HEK293T (cell line): Measurements from ENCODE around the gene ITGA2.

ENCODE experiments used
- CTCF ChIA-PET: fragments of 350-600 bp; formaldehyde crosslinking; extraction: SDS; loops from one replicate; lab custom pipeline; 2021; ENCODE audit warnings: antibody characterized with exemption, inconsistent platforms; lab: Yijun Ruan, JAX
- POLR2A ChIA-PET: fragments of 350-600 bp; formaldehyde crosslinking; extraction: SDS; loops from one replicate; lab custom pipeline; 2020; ENCODE audit warnings: antibody characterized with exemption, inconsistent platforms; lab: Yijun Ruan, JAX
- DNase-seq: peaks from one replicate; pipeline ENCODE4 v3.0.0; 2012; ENCODE audit warnings: mixed read lengths; ENCODE audit errors: extremely low spot score
- ARNT ChIP-seq: fragments of 450-650 bp; IDR thresholded peaks from 2 replicates; pipeline ENCODE4 v1.6.1; 2017; ENCODE audit warnings: mild to moderate bottlenecking
- BHLHE40 ChIP-seq: fragments of 450-650 bp; IDR thresholded peaks from 2 replicates; pipeline ENCODE4 v1.6.1; 2016; ENCODE audit warnings: mild to moderate bottlenecking, moderate library complexity, borderline replicate concordance
- CTBP1 ChIP-seq: fragments of 450-650 bp; IDR thresholded peaks from 2 replicates; pipeline ENCODE4 v1.6.1; 2016; ENCODE audit warnings: borderline replicate concordance
- ELF4 ChIP-seq: fragments of 450-650 bp; IDR thresholded peaks from 2 replicates; pipeline ENCODE4 v1.6.1; 2017; ENCODE audit warnings: antibody characterized with exemption
- FOXA1 ChIP-seq: fragments of 450-650 bp; IDR thresholded peaks from 2 replicates; pipeline ENCODE4 v1.6.1; 2016; ENCODE audit warnings: mild to moderate bottlenecking
- FOXK2 ChIP-seq: fragments of 450-650 bp; IDR thresholded peaks from 2 replicates; pipeline ENCODE4 v1.6.1; 2016; ENCODE audit warnings: mild to moderate bottlenecking
- FOXM1 ChIP-seq: fragments of 450-650 bp; IDR thresholded peaks from 2 replicates; pipeline ENCODE4 v1.6.1; 2017; ENCODE audit warnings: mild to moderate bottlenecking, borderline replicate concordance
- HDGF ChIP-seq: fragments of 450-650 bp; IDR thresholded peaks from 2 replicates; pipeline ENCODE4 v1.6.1; 2017; ENCODE audit warnings: antibody characterized with exemption, borderline replicate concordance
- L3MBTL2 ChIP-seq: fragments of 450-650 bp; conservative IDR thresholded peaks from 2 replicates; pipeline ENCODE4 v1.6.1; 2016; ENCODE audit warnings: mild to moderate bottlenecking
- LEF1 ChIP-seq: fragments of 450-650 bp; IDR thresholded peaks from 2 replicates; pipeline ENCODE4 v1.6.1; 2017; ENCODE audit warnings: mild to moderate bottlenecking, borderline replicate concordance
- NFRKB ChIP-seq: fragments of 450-650 bp; IDR thresholded peaks from 2 replicates; pipeline ENCODE4 v1.6.1; 2016; ENCODE audit warnings: mild to moderate bottlenecking, moderate library complexity
- SP1 ChIP-seq: fragments of 450-650 bp; IDR thresholded peaks from 2 replicates; pipeline ENCODE4 v1.6.1; 2017
- SUZ12 ChIP-seq: fragments of 450-650 bp; IDR thresholded peaks from 2 replicates; pipeline ENCODE4 v1.6.1; 2016; ENCODE audit warnings: mild to moderate bottlenecking
- TARDBP ChIP-seq: fragments of 450-650 bp; IDR thresholded peaks from 2 replicates; pipeline ENCODE4 v1.6.1; 2016
- ZNF384 ChIP-seq: fragments of 450-650 bp; IDR thresholded peaks from 2 replicates; pipeline ENCODE4 v1.6.1; 2016
- TF ChIP-seq, protein P1 (sequence below): fragments of 450-650 bp; IDR thresholded peaks from 2 replicates; pipeline ENCODE4 v1.6.1; 2016

ITGA2 gene

DNA sequence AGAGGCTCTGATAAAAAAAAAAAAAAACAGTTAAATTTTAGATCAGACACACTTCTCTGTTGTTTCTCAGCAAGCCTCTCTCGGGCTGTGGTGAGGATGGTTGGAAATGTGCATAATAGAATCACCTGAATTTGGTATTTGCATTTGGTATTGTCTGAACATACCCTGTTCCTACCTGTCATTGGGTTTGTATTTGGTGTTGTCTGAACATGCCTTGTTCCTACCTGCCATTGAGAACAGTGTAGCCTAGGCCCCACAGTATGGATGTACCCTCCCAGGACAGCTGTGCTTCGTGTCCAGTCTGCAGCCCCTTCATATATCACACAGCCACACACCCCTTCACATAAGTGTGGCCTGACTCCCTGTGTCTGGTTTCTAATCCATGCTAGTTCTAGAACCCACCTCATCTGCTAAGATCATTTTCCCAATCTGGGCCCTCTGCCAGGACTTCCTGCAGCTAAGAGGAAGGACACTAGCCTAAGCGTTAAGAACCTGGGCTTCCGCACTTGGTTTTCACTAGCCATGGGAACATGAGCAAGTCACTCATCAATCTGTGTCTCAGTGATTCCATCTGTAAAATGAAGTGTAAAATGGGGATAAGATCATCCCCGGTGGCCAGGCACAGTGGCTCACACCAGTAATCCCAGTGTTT, 49.2 kb downstream of the ITGA2 start:
- CTCF ChIA-PET = no interaction called here
- TF ChIP-seq ZNF384 = no peak
- TF ChIP-seq, protein P1, sequence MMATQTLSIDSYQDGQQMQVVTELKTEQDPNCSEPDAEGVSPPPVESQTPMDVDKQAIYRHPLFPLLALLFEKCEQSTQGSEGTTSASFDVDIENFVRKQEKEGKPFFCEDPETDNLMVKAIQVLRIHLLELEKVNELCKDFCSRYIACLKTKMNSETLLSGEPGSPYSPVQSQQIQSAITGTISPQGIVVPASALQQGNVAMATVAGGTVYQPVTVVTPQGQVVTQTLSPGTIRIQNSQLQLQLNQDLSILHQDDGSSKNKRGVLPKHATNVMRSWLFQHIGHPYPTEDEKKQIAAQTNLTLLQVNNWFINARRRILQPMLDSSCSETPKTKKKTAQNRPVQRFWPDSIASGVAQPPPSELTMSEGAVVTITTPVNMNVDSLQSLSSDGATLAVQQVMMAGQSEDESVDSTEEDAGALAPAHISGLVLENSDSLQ = no peak
- no peak for TF ChIP-seq LEF1
- no peak for TF ChIP-seq ELF4
- no peak for TF ChIP-seq SP1
- TF ChIP-seq FOXM1 = no peak
- POLR2A ChIA-PET = no interaction called here

DNA sequence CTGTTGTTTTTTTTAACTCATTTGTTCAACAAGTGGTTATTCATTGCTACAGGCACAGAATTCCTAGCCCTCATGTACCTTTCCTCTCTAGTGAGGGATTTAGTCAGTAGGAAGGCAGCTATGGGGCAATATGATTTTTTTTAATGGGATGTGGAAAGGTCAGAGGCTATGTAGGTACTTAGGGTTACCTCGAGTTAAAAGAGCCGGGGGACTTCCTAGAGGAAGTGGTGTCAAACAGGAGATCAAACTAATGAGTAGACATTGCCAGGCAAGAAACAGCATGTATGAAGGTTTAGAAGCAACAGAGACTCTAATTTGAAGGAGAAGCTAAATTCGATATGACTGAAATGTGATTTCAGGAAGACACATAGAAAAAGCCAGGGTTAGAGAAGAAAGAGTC, 50.7 kb downstream of the ITGA2 start:
- ChIA-PET POLR2A (no interaction called here), CTCF (no interaction called here)
- no peak for DNase-seq
- TF ChIP-seq HDGF (no peak), LEF1 (no peak), FOXK2 (no peak), ZNF384 (no peak)

More for the DNA sequence above, 49.2 kb downstream of the ITGA2 start:
- no peak for DNase-seq

DNA sequence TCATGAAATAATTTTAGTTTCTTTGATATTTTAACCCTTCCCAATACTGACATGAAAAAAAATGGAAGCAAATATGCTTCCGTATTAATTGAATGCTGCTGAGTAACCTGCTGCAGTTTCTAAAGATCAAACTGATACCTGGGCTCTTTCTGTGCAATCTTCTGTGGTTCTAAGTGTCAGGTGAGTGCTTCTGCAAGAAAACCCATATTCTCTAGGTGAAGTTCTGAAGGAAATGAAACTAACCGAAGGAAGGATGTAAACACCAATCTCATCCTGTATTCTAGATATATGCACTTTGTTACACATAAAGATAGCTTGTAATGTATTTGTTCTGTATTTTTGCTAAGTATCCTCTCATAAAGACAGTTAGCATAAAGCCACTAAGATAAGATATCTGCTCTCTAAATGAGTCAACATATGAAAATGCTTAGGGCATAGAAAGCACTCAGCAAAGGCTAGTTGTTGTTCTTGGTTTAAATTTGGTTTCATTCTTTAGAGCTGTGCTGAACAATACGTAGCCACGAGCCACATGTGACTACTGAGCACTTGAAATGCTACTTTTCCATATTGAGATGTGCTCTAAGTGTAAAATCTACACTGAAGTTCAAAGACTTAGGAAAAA, 52.0 kb downstream of the ITGA2 start:
- CTCF ChIA-PET = interaction anchor here (1.2 kb wide), 1 partner anchor 12 kb away, joined by 3 read pairs; no protein-coding TSS in a partner anchor
- POLR2A ChIA-PET = no interaction called here
- DNase-seq = no peak
- TF ChIP-seq TARDBP (no peak), CTBP1 (no peak), FOXA1 (no peak), NFRKB (no peak), BHLHE40 (no peak), ELF4 (no peak), ARNT (no peak), ZNF384 (no peak), FOXM1 (no peak)

DNA sequence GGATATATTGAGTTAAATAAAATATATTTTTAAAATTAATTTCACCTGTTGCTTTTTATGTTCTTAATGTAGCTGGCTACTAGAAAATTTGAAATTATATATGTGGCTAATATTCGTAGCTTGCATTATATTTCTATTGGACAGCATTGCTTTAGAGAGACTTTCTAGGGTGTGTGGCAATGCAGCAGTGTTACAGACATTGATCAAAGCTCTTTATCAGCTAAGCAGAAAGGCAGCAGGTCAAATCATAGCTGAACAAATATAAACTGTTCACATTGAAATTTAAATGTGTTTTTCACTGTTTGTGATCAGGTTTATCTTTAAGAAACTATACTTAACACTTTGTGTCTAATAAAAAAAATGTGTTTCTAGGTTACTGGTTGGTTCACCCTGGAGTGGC, 52.6 kb downstream of the ITGA2 start:
- TF ChIP-seq LEF1 (no peak), NFRKB (no peak), BHLHE40 (no peak), L3MBTL2 (no peak), SUZ12 (no peak), HDGF (no peak), FOXA1 (no peak), CTBP1 (no peak), ZNF384 (no peak), ELF4 (no peak), FOXK2 (no peak)
- TF ChIP-seq, protein P1 = no peak
- DNase-seq = no peak
- ChIA-PET POLR2A (no interaction called here), CTCF (interaction anchor here (1.2 kb wide), 1 partner anchor 13 kb away, joined by 3 read pairs; no protein-coding TSS in a partner anchor)

DNA sequence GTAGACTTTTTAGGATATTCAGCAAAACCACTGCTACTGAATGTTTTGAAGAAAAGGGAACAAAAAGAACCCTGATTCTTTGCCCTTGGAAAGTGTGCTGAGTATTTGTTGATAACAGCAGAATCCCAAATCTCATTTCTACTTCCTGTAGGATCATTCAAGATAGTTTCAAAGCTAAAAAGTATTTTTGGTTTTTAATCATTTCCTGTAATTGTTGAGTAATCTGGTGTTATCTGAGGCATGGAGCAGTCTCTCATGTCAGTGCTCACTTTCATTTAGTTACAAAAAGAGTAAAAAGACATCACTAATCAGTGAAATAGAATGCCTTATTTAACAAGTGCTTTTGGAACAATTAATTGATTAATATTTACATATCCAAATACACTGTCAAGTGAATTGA, 56.1 kb downstream of the ITGA2 start:
- ChIA-PET CTCF (no interaction called here), POLR2A (no interaction called here)
- no peak for DNase-seq
- TF ChIP-seq, protein P1 = no peak
- TF ChIP-seq L3MBTL2 (no peak), ELF4 (no peak), FOXK2 (no peak), SUZ12 (no peak), BHLHE40 (no peak), ZNF384 (no peak), CTBP1 (no peak), FOXM1 (no peak), NFRKB (no peak), TARDBP (no peak), SP1 (no peak), FOXA1 (no peak), ARNT (no peak)

DNA sequence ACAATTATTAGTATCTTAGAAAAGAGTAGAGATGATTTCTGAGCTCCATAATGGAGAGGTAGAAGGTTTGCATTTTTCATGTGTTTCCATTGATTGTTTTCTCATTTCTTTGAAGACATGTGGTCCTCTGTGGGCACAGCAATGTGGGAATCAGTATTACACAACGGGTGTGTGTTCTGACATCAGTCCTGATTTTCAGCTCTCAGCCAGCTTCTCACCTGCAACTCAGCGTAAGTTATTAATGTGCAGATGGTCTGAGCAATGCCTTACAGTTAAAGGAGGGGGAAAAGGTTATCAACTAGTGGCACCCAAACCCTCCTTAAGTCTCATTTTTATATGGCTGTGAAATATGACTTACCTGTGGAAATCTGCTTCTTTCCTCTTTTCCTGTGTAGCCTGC, 59.1 kb downstream of the ITGA2 start:
- TF ChIP-seq NFRKB (no peak), CTBP1 (no peak), LEF1 (no peak), FOXM1 (no peak), ZNF384 (no peak), FOXA1 (no peak), ARNT (no peak), FOXK2 (no peak), TARDBP (no peak), BHLHE40 (no peak), SUZ12 (no peak), ELF4 (no peak), HDGF (no peak), L3MBTL2 (no peak), SP1 (no peak)
- TF ChIP-seq, protein P1 = no peak
- DNase-seq = no peak
- ChIA-PET CTCF (no interaction called here), POLR2A (no interaction called here)
